ENCODE results near the gene TAAR6.

GRCh38 chr6:132537145-132537544, 33.0 kb upstream of the TAAR6 start:
- TF ChIP-seq MAX (IDR thresholded peaks at IDR 0.05; ENCODE audit: low read depth, low read length) (no peak), POLR2A (IDR thresholded peaks at IDR 0.05; ENCODE audit: extremely low read depth, insufficient read length) (no peak)

Data from NB4 (cell line).